GM12878 (cell line): ENCODE data around the gene GFM2. TPM values are rescaled to one million over a fixed set of nuclear protein-coding genes. Genes with fewer than 3 reads are reported as not detected.

Experiments
- ATAC-seq: fragments of 200-7000 bp; cut with Tn5 transposase; 3 replicates; pipeline ENCODE4 v1.9.1; 2020; ENCODE audit warnings: mild to moderate bottlenecking, moderate library complexity
- BruUV-seq: library from RNA; stranded (reverse); fragments of 400-500 nt; replicated peaks from 2 replicates; lab custom pipeline; 2021; lab: Mats Ljungman, UMichigan
- CTCF ChIA-PET: fragments of 300-600 bp; sonication (Branson Sonifier 250); formaldehyde crosslinking; extraction: SDS; loops from one replicate; lab custom pipeline; 2021; ENCODE audit warnings: inconsistent platforms; lab: Yijun Ruan, JAX
- POLR2A ChIA-PET: fragments of 350-600 bp; formaldehyde crosslinking; extraction: SDS; loops from one replicate; lab custom pipeline; 2021; ENCODE audit warnings: inconsistent platforms; lab: Charles Lee
- RAD21 ChIA-PET: fragments of 300-600 bp; sonication (Branson Sonifier 250); formaldehyde crosslinking; loops from one replicate; lab custom pipeline; 2023; ENCODE audit warnings: antibody characterized with exemption; ENCODE audit not compliant: unreplicated experiment; lab: Charles Lee
- SMC1A ChIA-PET: fragments of 300-600 bp; sonication (Branson Sonifier 250); formaldehyde crosslinking; loops from one replicate; lab custom pipeline; 2023; ENCODE audit not compliant: unreplicated experiment, uncharacterized antibody; lab: Charles Lee
- DNase-seq: peaks from one replicate; pipeline ENCODE4 v3.0.0-alpha.2; 2011; ENCODE audit warnings: low read depth, low spot score
- FAIRE-seq: peaks from 3 replicates; lab custom pipeline; 2011; peaks lifted over from hg19 to GRCh38; lab: Jason Lieb, UNC
- H2AFZ ChIP-seq: 2 replicates; pipeline ENCODE4 v1.6.0; 2011; ENCODE audit warnings: low read depth, low read length, control low read depth; ENCODE audit not compliant: control insufficient read depth
- H3K27ac ChIP-seq: 2 replicates; pipeline ENCODE4 v1.5.1; 2011; ENCODE audit warnings: control low read depth; ENCODE audit not compliant: control insufficient read depth, insufficient read depth
- H3K27me3 ChIP-seq, 2 experiments: replicated peaks in 1 of 2; 2 replicates each; pipeline versions ENCODE4 v1.6.0 to v1.6.1; 2011; ENCODE audit warnings: low read length in 1 of 2; ENCODE audit not compliant: control insufficient read depth in 2 of 2, insufficient read depth in 2 of 2
- H3K36me3 ChIP-seq, 2 experiments: 2 replicates each; pipeline ENCODE4 v1.5.1; 2011; ENCODE audit warnings: low read length in 1 of 2; ENCODE audit not compliant: control insufficient read depth in 2 of 2, insufficient read depth in 2 of 2
- H3K4me1 ChIP-seq: 2 replicates; pipeline ENCODE4 v1.6.1; 2011; ENCODE audit warnings: mild to moderate bottlenecking, low read length, moderate library complexity, mixed read lengths; ENCODE audit not compliant: control insufficient read depth, insufficient read depth
- H3K4me2 ChIP-seq: 2 replicates; pipeline ENCODE4 v1.6.0; 2011; ENCODE audit warnings: control low read depth; ENCODE audit not compliant: control insufficient read depth, insufficient read depth
- H3K4me3 ChIP-seq: fragments of 200-600 bp; sonication (generic); 2 replicates; pipeline ENCODE4 v1.5.1; 2016
- H3K79me2 ChIP-seq: 2 replicates; pipeline ENCODE4 v1.6.0; 2011; ENCODE audit warnings: low read length; ENCODE audit not compliant: control insufficient read depth, insufficient read depth
- H3K9ac ChIP-seq: 2 replicates; pipeline ENCODE4 v1.8.0; 2011; ENCODE audit warnings: low read length, control low read depth, mixed read lengths; ENCODE audit not compliant: control insufficient read depth, insufficient read depth
- H3K9me3 ChIP-seq: replicated peaks from 3 replicates; pipeline ENCODE4 v1.5.1; 2011; ENCODE audit warnings: mild to moderate bottlenecking, low read length; ENCODE audit not compliant: control insufficient read depth, insufficient read depth
- H4K20me1 ChIP-seq: 2 replicates; pipeline ENCODE4 v1.6.0; 2011; ENCODE audit not compliant: control insufficient read depth, insufficient read depth
- CBX5 ChIP-seq: sonication (generic); IDR thresholded peaks from 2 replicates; pipeline ENCODE4 v1.6.1; 2016; ENCODE audit warnings: low read depth, moderate library complexity, mild to moderate bottlenecking, inconsistent platforms
- CREB1 ChIP-seq: IDR thresholded peaks from 2 replicates; pipeline ENCODE4 v1.6.1; 2012; ENCODE audit warnings: low read depth, mild to moderate bottlenecking, inconsistent platforms
- EZH2 ChIP-seq: IDR thresholded peaks from 2 replicates; pipeline ENCODE4 v1.6.1; 2012; ENCODE audit warnings: low read depth, mild to moderate bottlenecking, control low read depth, inconsistent platforms, low read length, borderline replicate concordance; ENCODE audit not compliant: control insufficient read depth
- FOXM1 ChIP-seq: IDR thresholded peaks from 2 replicates; pipeline ENCODE4 v1.6.1; 2012; ENCODE audit warnings: low read depth, mild to moderate bottlenecking, inconsistent platforms, low read length, moderate library complexity
- HDGF ChIP-seq: fragments of 450-650 bp; IDR thresholded peaks from 2 replicates; pipeline ENCODE4 v1.6.1; 2016; ENCODE audit warnings: antibody characterized with exemption
- JUNB ChIP-seq: IDR thresholded peaks from 2 replicates; pipeline ENCODE4 v1.6.1; 2016; ENCODE audit warnings: antibody characterized with exemption, mild to moderate bottlenecking
- LARP7 ChIP-seq: fragments of 450-650 bp; IDR thresholded peaks from 2 replicates; pipeline ENCODE4 v1.6.1; 2017; ENCODE audit warnings: mild to moderate bottlenecking
- MXI1 ChIP-seq: fragments of 150-350 bp; IDR thresholded peaks from 2 replicates; pipeline ENCODE4 v1.6.1; 2011; ENCODE audit warnings: low read depth, mild to moderate bottlenecking, inconsistent platforms, low read length, improper control_type of control experiment
- MYB ChIP-seq: fragments of 150-350 bp; IDR thresholded peaks from 2 replicates; pipeline ENCODE4 v1.6.1; 2014; ENCODE audit warnings: mild to moderate bottlenecking, low read depth, low read length, borderline replicate concordance
- SPI1 ChIP-seq: IDR thresholded peaks from 2 replicates; pipeline ENCODE4 v1.6.1; 2011; ENCODE audit warnings: low read depth, mild to moderate bottlenecking, low read length, moderate library complexity, borderline replicate concordance; ENCODE audit not compliant: insufficient read depth
- WGBS: methylation state at CpG from one replicate; pipeline ENCODE4 v1.1.6; 2016; ENCODE audit warnings: low lambda C conversion rate; ENCODE audit not compliant: insufficient replicate concordance, insufficient coverage; ENCODE audit errors: missing lambda C conversion rate; 5-methylcytosine and 5-hydroxymethylcytosine counted together
- in situ Hi-C: fragments of 300-500 bp; cut with MboI; formaldehyde crosslinking; loops from 9 replicates; pipeline ENCODE4 v1.14.3; 2018; ENCODE audit warnings: mixed read lengths
- intact Hi-C: fragments of 100-400 bp; cut with micrococcal nuclease; formaldehyde crosslinking; loops from one replicate; pipeline ENCODE4 v1.14.2; 2022; ENCODE audit not compliant: unreplicated experiment
- polyA plus RNA-seq, 11 experiments: library from polyadenylated mRNA; depleted of rRNA in 4 of 11; unstranded in 6 of 11; stranded (reverse) in 5 of 11; fragments of >200 nt; fragmentation: Nextera tagmentation in 4 of 11; fragmentation: Illumina TruSeq in 1 of 11; extraction: Ambion mirVana in 4 of 11; extraction: Trizol in 1 of 11; gene quantifications; 1 replicate in 1 of 11; 2 replicates in 10 of 11; pipeline versions ENCODE4 v1.2.1 to v1.2.3, GENCODE V29; 2011 to 2016; ENCODE audit warnings: inconsistent platforms in 2 of 11, missing spikeins in 2 of 11, low read depth in 1 of 11
- total RNA-seq, 4 experiments: library from RNA; depleted of rRNA in 3 of 4; stranded (reverse); fragments of >200 nt in 3 of 4; fragmentation: Illumina TruSeq in 1 of 4; extraction: Trizol in 1 of 4; gene quantifications; 2 replicates each; pipeline versions ENCODE4 v1.2.1 to v1.2.3, GENCODE V29; 2013 to 2021
- TF ChIP-seq, protein P1 (sequence below): fragments of 450-650 bp; IDR thresholded peaks from 2 replicates; pipeline ENCODE4 v1.6.1; 2017; ENCODE audit warnings: mild to moderate bottlenecking, moderate library complexity
- TF ChIP-seq, protein P2 (sequence below): IDR thresholded peaks from 2 replicates; pipeline ENCODE4 v1.6.1; 2011; ENCODE audit warnings: low read depth, mild to moderate bottlenecking, low read length, moderate library complexity, borderline replicate concordance; ENCODE audit errors: extremely low read depth
- TF ChIP-seq, protein P3 (sequence below): fragments of 450-650 bp; IDR thresholded peaks from 2 replicates; pipeline ENCODE4 v1.6.1; 2017; ENCODE audit warnings: mild to moderate bottlenecking, moderate library complexity

The GFM2 gene
- total and polyA plus RNA-seq, 10 of the 15 experiments (the other 5 are each of a cell fraction or from before 2014, with no cell fraction given), result 19.9 to 51.3 (median 32.7) TPM

DNA sequence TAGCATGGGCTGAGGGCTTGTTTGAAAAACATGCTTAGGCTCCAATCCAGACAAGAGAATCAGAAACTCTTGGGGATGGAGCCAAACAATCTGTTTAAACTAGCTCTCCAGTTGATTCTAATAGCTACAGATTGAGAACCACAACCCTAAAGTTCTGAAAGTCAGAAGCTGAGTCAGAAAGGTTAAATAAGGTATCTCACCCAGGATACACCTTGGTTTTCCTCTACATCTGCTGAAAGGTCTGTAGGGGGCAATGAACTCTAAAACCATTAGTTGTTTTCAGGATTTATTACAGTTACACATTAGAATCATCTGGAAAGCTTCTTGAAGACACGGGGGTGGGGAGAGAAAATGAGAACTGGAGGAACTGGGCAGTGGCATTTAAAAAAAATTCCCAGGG is 5.7 kb downstream of the GFM2 start:
- DNase-seq (no peak), ATAC-seq (peak; percentile 70), FAIRE-seq (no peak)
- Histone ChIP-seq H3K36me3 (peaks cover 0 to 11% of the 10 kb centered on the region in 2 experiments; a peak in 3 of 4 replicates), H3K4me3 (no peak overlapping the region), H3K27ac (no peak overlapping the region), H3K79me2 (peaks cover 17% of the 10 kb centered on the region), H3K4me1 (peaks cover 8% of the 10 kb centered on the region; the same call in 1 of the 2 replicates), H3K9ac (no peak overlapping the region), H4K20me1 (no peaks in the 10 kb centered on the region), H2AFZ (no peak overlapping the region), H3K9me3 (no peaks in the 10 kb centered on the region; the same call in 2 of the 3 replicates), H3K4me2 (0 out of 2 replicates have a peak overlapping the region, but pooled peaks have one; percentile 3), H3K27me3 (no peaks in the 10 kb centered on the region)
- ChIA-PET SMC1A (interaction anchor here (2.5 kb wide), 1 partner anchor 10 kb away, joined by 8 read pairs; no protein-coding TSS in a partner anchor), RAD21 (interaction anchor here (1.0 kb wide), 1 partner anchor 75 kb away, joined by 3 read pairs; no protein-coding TSS in a partner anchor), CTCF (no interaction called here), POLR2A (interaction anchor here (1.0 kb wide), 1 partner anchor 45 kb away, joined by 3 read pairs; no protein-coding TSS in a partner anchor)
- intact Hi-C loops, result no loop called here
- BruUV-seq, result no TSS peak
- in situ Hi-C loops, result no loop called here
- 50% methylated on average over 1 of the region's 1 CpG for WGBS
- TF ChIP-seq LARP7, result no peak
- TF ChIP-seq MXI1, result no peak
- TF ChIP-seq, protein P1, sequence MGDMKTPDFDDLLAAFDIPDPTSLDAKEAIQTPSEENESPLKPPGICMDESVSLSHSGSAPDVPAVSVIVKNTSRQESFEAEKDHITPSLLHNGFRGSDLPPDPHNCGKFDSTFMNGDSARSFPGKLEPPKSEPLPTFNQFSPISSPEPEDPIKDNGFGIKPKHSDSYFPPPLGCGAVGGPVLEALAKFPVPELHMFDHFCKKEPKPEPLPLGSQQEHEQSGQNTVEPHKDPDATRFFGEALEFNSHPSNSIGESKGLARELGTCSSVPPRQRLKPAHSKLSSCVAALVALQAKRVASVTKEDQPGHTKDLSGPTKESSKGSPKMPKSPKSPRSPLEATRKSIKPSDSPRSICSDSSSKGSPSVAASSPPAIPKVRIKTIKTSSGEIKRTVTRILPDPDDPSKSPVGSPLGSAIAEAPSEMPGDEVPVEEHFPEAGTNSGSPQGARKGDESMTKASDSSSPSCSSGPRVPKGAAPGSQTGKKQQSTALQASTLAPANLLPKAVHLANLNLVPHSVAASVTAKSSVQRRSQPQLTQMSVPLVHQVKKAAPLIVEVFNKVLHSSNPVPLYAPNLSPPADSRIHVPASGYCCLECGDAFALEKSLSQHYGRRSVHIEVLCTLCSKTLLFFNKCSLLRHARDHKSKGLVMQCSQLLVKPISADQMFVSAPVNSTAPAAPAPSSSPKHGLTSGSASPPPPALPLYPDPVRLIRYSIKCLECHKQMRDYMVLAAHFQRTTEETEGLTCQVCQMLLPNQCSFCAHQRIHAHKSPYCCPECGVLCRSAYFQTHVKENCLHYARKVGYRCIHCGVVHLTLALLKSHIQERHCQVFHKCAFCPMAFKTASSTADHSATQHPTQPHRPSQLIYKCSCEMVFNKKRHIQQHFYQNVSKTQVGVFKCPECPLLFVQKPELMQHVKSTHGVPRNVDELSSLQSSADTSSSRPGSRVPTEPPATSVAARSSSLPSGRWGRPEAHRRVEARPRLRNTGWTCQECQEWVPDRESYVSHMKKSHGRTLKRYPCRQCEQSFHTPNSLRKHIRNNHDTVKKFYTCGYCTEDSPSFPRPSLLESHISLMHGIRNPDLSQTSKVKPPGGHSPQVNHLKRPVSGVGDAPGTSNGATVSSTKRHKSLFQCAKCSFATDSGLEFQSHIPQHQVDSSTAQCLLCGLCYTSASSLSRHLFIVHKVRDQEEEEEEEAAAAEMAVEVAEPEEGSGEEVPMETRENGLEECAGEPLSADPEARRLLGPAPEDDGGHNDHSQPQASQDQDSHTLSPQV, result no peak
- TF ChIP-seq MYB, result no peak
- no peak for TF ChIP-seq EZH2
- TF ChIP-seq, protein P2, sequence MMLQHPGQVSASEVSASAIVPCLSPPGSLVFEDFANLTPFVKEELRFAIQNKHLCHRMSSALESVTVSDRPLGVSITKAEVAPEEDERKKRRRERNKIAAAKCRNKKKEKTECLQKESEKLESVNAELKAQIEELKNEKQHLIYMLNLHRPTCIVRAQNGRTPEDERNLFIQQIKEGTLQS, result no peak
- no peak for TF ChIP-seq CREB1
- no peak for TF ChIP-seq HDGF
- TF ChIP-seq SPI1, result no peak
- TF ChIP-seq FOXM1, result no peak
- TF ChIP-seq JUNB, result no peak
- no peak for TF ChIP-seq CBX5
- TF ChIP-seq, protein P3, sequence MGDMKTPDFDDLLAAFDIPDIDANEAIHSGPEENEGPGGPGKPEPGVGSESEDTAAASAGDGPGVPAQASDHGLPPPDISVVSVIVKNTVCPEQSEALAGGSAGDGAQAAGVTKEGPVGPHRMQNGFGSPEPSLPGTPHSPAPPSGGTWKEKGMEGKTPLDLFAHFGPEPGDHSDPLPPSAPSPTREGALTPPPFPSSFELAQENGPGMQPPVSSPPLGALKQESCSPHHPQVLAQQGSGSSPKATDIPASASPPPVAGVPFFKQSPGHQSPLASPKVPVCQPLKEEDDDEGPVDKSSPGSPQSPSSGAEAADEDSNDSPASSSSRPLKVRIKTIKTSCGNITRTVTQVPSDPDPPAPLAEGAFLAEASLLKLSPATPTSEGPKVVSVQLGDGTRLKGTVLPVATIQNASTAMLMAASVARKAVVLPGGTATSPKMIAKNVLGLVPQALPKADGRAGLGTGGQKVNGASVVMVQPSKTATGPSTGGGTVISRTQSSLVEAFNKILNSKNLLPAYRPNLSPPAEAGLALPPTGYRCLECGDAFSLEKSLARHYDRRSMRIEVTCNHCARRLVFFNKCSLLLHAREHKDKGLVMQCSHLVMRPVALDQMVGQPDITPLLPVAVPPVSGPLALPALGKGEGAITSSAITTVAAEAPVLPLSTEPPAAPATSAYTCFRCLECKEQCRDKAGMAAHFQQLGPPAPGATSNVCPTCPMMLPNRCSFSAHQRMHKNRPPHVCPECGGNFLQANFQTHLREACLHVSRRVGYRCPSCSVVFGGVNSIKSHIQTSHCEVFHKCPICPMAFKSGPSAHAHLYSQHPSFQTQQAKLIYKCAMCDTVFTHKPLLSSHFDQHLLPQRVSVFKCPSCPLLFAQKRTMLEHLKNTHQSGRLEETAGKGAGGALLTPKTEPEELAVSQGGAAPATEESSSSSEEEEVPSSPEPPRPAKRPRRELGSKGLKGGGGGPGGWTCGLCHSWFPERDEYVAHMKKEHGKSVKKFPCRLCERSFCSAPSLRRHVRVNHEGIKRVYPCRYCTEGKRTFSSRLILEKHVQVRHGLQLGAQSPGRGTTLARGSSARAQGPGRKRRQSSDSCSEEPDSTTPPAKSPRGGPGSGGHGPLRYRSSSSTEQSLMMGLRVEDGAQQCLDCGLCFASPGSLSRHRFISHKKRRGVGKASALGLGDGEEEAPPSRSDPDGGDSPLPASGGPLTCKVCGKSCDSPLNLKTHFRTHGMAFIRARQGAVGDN, result no peak
